ENCODE data around the gene CD164. TPM values are rescaled to one million over a fixed set of nuclear protein-coding genes. Genes with fewer than 3 reads are reported as not detected.

CD164 gene
- total RNA-seq = 100 to 1,000 TPM; 284 to 415 (median 340) TPM

GRCh38 chr6:109381747-109382575 lies at the start of gene CD164:
Gene CD164 (minus strand): TSS chr6:109382467. CDS start chr6:109382378, 89 bp downstream.
- Histone ChIP-seq H3K36me3 (peaks cover 3 to 7% of the 10 kb centered on the region in 2 donors), H3K4me3 (replicated peaks in 1 of 3) (peak within 1 kb of the TSS; percentile 28 to 99 (median 98)), H3K4me1 (peaks cover 27 to 31% of the 10 kb centered on the region in 2 donors), H3K27me3 (no peaks in the 10 kb centered on the region), H3K9me3 (no peaks in the 10 kb centered on the region), H3K27ac (peak within 1 kb of the TSS; percentile 95 to 100 (median 99))
- peak; percentile 93 to 96 for DNase-seq
- TF ChIP-seq CTCF (IDR thresholded peaks at IDR 0.05) (no peak), POLR2A (IDR thresholded peaks at IDR 0.05) (peak in 1 of 2 donors; percentile 93)
- 0% methylated on average over 26 to 35 of the region's 93 CpGs for WGBS, 2 donors
- intact Hi-C loops (cut with DNase I) = loop anchor here (5.0 to 10.0 kb wide), 2 partner anchors 63 to 195 kb away; partner anchors contain the start of genes PPIL6 and SMPD2

GRCh38 chr6:109429496-109429895 lies 47.2 kb upstream of the CD164 start:
- WGBS, 2 donors = 96% methylated on average over 3 of the region's 3 CpGs

GRCh38 chr6:109428889-109429477 lies 46.7 kb upstream of the CD164 start:
- intact Hi-C loops (cut with DNase I) = no loop called here
- Histone ChIP-seq H3K4me3 (replicated peaks in 1 of 3) (no peak overlapping the region), H3K27me3 (no peaks in the 10 kb centered on the region), H3K4me1 (peaks cover 4 to 5% of the 10 kb centered on the region in 2 donors), H3K9me3 (no peaks in the 10 kb centered on the region), H3K27ac (no peak overlapping the region), H3K36me3 (no peaks in the 10 kb centered on the region)
- DNase-seq = no peak
- WGBS, 2 donors = 64 to 65% methylated on average over 7 of the region's 7 CpGs
- no peak for TF ChIP-seq POLR2A (IDR thresholded peaks at IDR 0.05)

More at GRCh38 chr6:109429496-109429895, 47.2 kb upstream of the CD164 start:
- Histone ChIP-seq H3K9me3 (no peaks in the 10 kb centered on the region), H3K4me3 (replicated peaks in 1 of 3) (no peak overlapping the region), H3K27ac (no peak overlapping the region), H3K27me3 (no peaks in the 10 kb centered on the region), H3K4me1 (peaks cover 0 to under 1% of the 10 kb centered on the region in 2 donors), H3K36me3 (no peaks in the 10 kb centered on the region)
- TF ChIP-seq CTCF (IDR thresholded peaks at IDR 0.05) (no peak), POLR2A (IDR thresholded peaks at IDR 0.05) (no peak)
- DNase-seq = no peak
- intact Hi-C loops (cut with DNase I) = no loop called here

GRCh38 chr6:109424946-109425345 lies 42.7 kb upstream of the CD164 start:
- Histone ChIP-seq H3K9me3 (no peaks in the 10 kb centered on the region), H3K27me3 (no peaks in the 10 kb centered on the region), H3K4me3 (replicated peaks in 1 of 3) (no peak overlapping the region), H3K4me1 (peaks cover 15 to 21% of the 10 kb centered on the region in 2 donors), H3K36me3 (no peaks in the 10 kb centered on the region), H3K27ac (no peak overlapping the region)
- TF ChIP-seq POLR2A (IDR thresholded peaks at IDR 0.05) (no peak), CTCF (IDR thresholded peaks at IDR 0.05) (no peak)
- 89 to 90% methylated on average over 2 of the region's 2 CpGs for WGBS, 2 donors
- DNase-seq = no peak
- intact Hi-C loops (cut with DNase I) = no loop called here

- Histone ChIP-seq H3K4me1 (peaks cover 15 to 21% of the 10 kb centered on the region in 2 donors), H3K27me3 (no peaks in the 10 kb centered on the region), H3K27ac (no peak overlapping the region), H3K4me3 (replicated peaks in 1 of 3) (no peak overlapping the region), H3K9me3 (no peaks in the 10 kb centered on the region), H3K36me3 (no peaks in the 10 kb centered on the region)
- TF ChIP-seq CTCF (IDR thresholded peaks at IDR 0.05) = no peak
- TF ChIP-seq POLR2A (IDR thresholded peaks at IDR 0.05) = no peak
- intact Hi-C loops (cut with DNase I) = no loop called here
- DNase-seq = no peak
- WGBS, 2 donors = 64 to 66% methylated on average over 1 of the region's 1 CpG
These were observed 38.9 kb upstream of the CD164 start for GRCh38 chr6:109421184-109421583.

Measured in thyroid gland (tissue), 4 donors.